Liver (tissue), 9 donors: ENCODE results near the gene PPFIBP2. TPM values are rescaled to one million over a fixed set of nuclear protein-coding genes. Genes with fewer than 3 reads are reported as not detected.

ENCODE experiments used
- DNase-seq: peaks from one replicate; pipeline ENCODE4 v3.0.0-alpha.2; 2017; ENCODE audit warnings: low spot score
- H3K27ac ChIP-seq, 2 donors: one replicate each; pipeline ENCODE4 v1.7.0; 2013; ENCODE audit warnings: inconsistent platforms in 2 of 2, low read length in 2 of 2, control low read depth in 1 of 2, low read depth in 1 of 2, mild to moderate bottlenecking in 1 of 2
- H3K27me3 ChIP-seq, 4 donors: one replicate each; pipeline versions ENCODE4 v1.6.1 to v1.7.0; 2013; ENCODE audit warnings: low read length in 3 of 4, inconsistent platforms in 1 of 4, mild to moderate bottlenecking in 1 of 4, moderate library complexity in 1 of 4; ENCODE audit not compliant: control insufficient read depth in 4 of 4, insufficient read depth in 4 of 4
- H3K36me3 ChIP-seq, 4 donors: one replicate each; pipeline versions ENCODE4 v1.6.1 to v1.7.0; 2013; ENCODE audit warnings: low read length in 3 of 4, mild to moderate bottlenecking in 3 of 4, low read depth in 1 of 4, moderate library complexity in 1 of 4; ENCODE audit not compliant: control insufficient read depth in 4 of 4, insufficient read depth in 3 of 4
- H3K4me1 ChIP-seq, 4 donors: one replicate each; pipeline versions ENCODE4 v1.6.1 to v1.7.0; 2013; ENCODE audit warnings: low read length in 3 of 4, mild to moderate bottlenecking in 3 of 4, moderate library complexity in 1 of 4; ENCODE audit not compliant: control insufficient read depth in 4 of 4, insufficient read depth in 4 of 4
- H3K4me3 ChIP-seq, 3 donors: one replicate each; pipeline versions ENCODE4 v1.6.1 to v1.7.0; 2013; ENCODE audit warnings: low read length in 3 of 3, control low read depth in 1 of 3, low read depth in 1 of 3, mild to moderate bottlenecking in 1 of 3
- H3K9ac ChIP-seq, 2 donors: one replicate each; pipeline ENCODE4 v1.7.0; 2013; ENCODE audit warnings: low read length in 2 of 2, mild to moderate bottlenecking in 2 of 2, moderate library complexity in 2 of 2, control low read depth in 1 of 2, low read depth in 1 of 2
- H3K9me3 ChIP-seq, 4 donors: one replicate each; pipeline versions ENCODE4 v1.6.1 to v1.7.0; 2013; ENCODE audit warnings: low read length in 3 of 4; ENCODE audit not compliant: control insufficient read depth in 4 of 4
- ATF3 ChIP-seq: IDR thresholded peaks from 2 replicates; pipeline ENCODE4 v1.6.1; 2016; ENCODE audit warnings: antibody characterized with exemption
- EGR1 ChIP-seq, 2 donors: IDR thresholded peaks; 2 replicates each; pipeline ENCODE4 v1.6.1; 2016 to 2018; ENCODE audit warnings: antibody characterized with exemption in 2 of 2, low read depth in 2 of 2
- FOXA1 ChIP-seq: IDR thresholded peaks from 2 replicates; pipeline ENCODE4 v1.6.1; 2016; ENCODE audit warnings: antibody characterized with exemption
- HNF4A ChIP-seq, 2 donors: conservative IDR thresholded peaks; 2 replicates each; pipeline ENCODE4 v1.6.1; 2016; ENCODE audit warnings: antibody characterized with exemption in 2 of 2, mild to moderate bottlenecking in 2 of 2
- HNF4G ChIP-seq: IDR thresholded peaks from 2 replicates; pipeline ENCODE4 v1.6.1; 2016; ENCODE audit warnings: antibody characterized with exemption
- JUND ChIP-seq, 2 donors: IDR thresholded peaks; 2 replicates each; pipeline ENCODE4 v1.6.1; 2016; ENCODE audit warnings: antibody characterized with exemption in 2 of 2
- SP1 ChIP-seq: IDR thresholded peaks from 2 replicates; pipeline ENCODE4 v1.6.1; 2018; ENCODE audit warnings: antibody characterized with exemption, mild to moderate bottlenecking
- TAF1 ChIP-seq: conservative IDR thresholded peaks from 2 replicates; pipeline ENCODE4 v1.6.1; 2016; ENCODE audit warnings: antibody characterized with exemption, mild to moderate bottlenecking
- YY1 ChIP-seq: IDR thresholded peaks from 2 replicates; pipeline ENCODE4 v1.6.1; 2016; ENCODE audit warnings: antibody characterized with exemption, mild to moderate bottlenecking
- ZBTB33 ChIP-seq: IDR thresholded peaks from 2 replicates; pipeline ENCODE4 v1.6.1; 2016; ENCODE audit warnings: antibody characterized with exemption
- WGBS: extraction: QIAGEN DNeasy Blood & Tissue Kit; methylation state at CpG from one replicate; pipeline ENCODE4 v1.1.7; 2013; 5-methylcytosine and 5-hydroxymethylcytosine counted together
- polyA plus RNA-seq, 2 donors: library from polyadenylated mRNA; stranded (reverse) in 1 of 2; unstranded in 1 of 2; fragments of 200-250 nt in 1 of 2; fragments of >200 nt in 1 of 2; fragmentation: Nextera tagmentation in 1 of 2; extraction: Ambion mirVana in 1 of 2; gene quantifications; one replicate each; pipeline versions ENCODE4 v1.2.1 to v1.2.3, GENCODE V29; 2013 to 2015
- total RNA-seq, 2 donors: library from RNA; depleted of rRNA; stranded (reverse); fragments of >200 nt; gene quantifications; one replicate each; pipeline ENCODE4 v1.2.3, GENCODE V29; 2014
- donor health status: healthy.
- donor health status: healthy.
- donor health status: healthy.
- donor health status: healthy.
- donor health status: healthy.

The PPFIBP2 gene
- total and polyA plus RNA-seq, 4 donors, result 19.6 to 80.0 (median 23.2) TPM

- WGBS, result under 1% methylated on average over 2 of the region's 2 CpGs
- Histone ChIP-seq H3K36me3 (no peaks in the 10 kb centered on the region), H3K9ac (no peak overlapping the region), H3K4me1 (peaks cover 19 to 44% (median 28%) of the 10 kb centered on the region in 4 donors), H3K9me3 (no peaks in the 10 kb centered on the region), H3K4me3 (no peak overlapping the region), H3K27ac (peak overlapping the region; percentile 36 to 41), H3K27me3 (no peaks in the 10 kb centered on the region)
- TF ChIP-seq HNF4G, result no peak
- no peak for TF ChIP-seq ATF3
- TF ChIP-seq JUND (IDR thresholded peaks at IDR 0.05), result no peak
- TF ChIP-seq ZBTB33, result no peak
- TF ChIP-seq YY1, result no peak
- no peak for TF ChIP-seq FOXA1
- DNase-seq, result no peak
Measured at GRCh38 chr11:7520981-7521487, 7.2 kb downstream of the PPFIBP2 start.

- no peak for TF ChIP-seq FOXA1
- TF ChIP-seq ATF3, result no peak
- TF ChIP-seq YY1, result no peak
- Histone ChIP-seq H3K4me1 (peaks cover 17 to 48% (median 28%) of the 10 kb centered on the region in 4 donors), H3K9ac (no peak overlapping the region), H3K4me3 (no peak overlapping the region), H3K9me3 (no peaks in the 10 kb centered on the region), H3K36me3 (no peaks in the 10 kb centered on the region), H3K27me3 (no peaks in the 10 kb centered on the region), H3K27ac (peak overlapping the region; percentile 47 to 97)
- DNase-seq, result no peak
- 61% methylated on average over 4 of the region's 4 CpGs for WGBS
Measured at GRCh38 chr11:7522121-7522520, 8.3 kb downstream of the PPFIBP2 start.

GRCh38 chr11:7522546-7522945 lies 8.7 kb downstream of the PPFIBP2 start:
- no peak for DNase-seq
- no peaks in the 10 kb centered on the region for H3K27me3 ChIP-seq
- H3K4me3 ChIP-seq, result no peak overlapping the region
- no peaks in the 10 kb centered on the region for H3K9me3 ChIP-seq
- WGBS, result 82% methylated on average over 4 of the region's 4 CpGs
- no peak overlapping the region for H3K9ac ChIP-seq
- TF ChIP-seq EGR1 (IDR thresholded peaks at IDR 0.05; ENCODE audit: low read depth in 2 of 2) (no peak), TAF1 (no peak), SP1 (no peak)
- peak overlapping the region; percentile 93 to 97 for H3K27ac ChIP-seq
- no peaks in the 10 kb centered on the region for H3K36me3 ChIP-seq
- peaks cover 17 to 52% (median 28%) of the 10 kb centered on the region in 4 donors for H3K4me1 ChIP-seq

- H3K9me3 ChIP-seq, result no peaks in the 10 kb centered on the region
- TF ChIP-seq ZBTB33, result no peak
- TF ChIP-seq HNF4A (conservative IDR thresholded peaks at IDR 0.05), result peak in 1 of 2 donors; percentile 35
- no peak for DNase-seq
- H3K4me1 ChIP-seq, result peaks cover 22 to 57% (median 28%) of the 10 kb centered on the region in 4 donors
- H3K36me3 ChIP-seq, result no peaks in the 10 kb centered on the region
- H3K27me3 ChIP-seq, result no peaks in the 10 kb centered on the region
- peak overlapping the region in 1 of 2 donors; percentile 61 for H3K9ac ChIP-seq
- peak overlapping the region; percentile 93 to 97 for H3K27ac ChIP-seq
- no peak overlapping the region for H3K4me3 ChIP-seq
- WGBS, result 80% methylated on average over 6 of the region's 6 CpGs
Measured at GRCh38 chr11:7523416-7524210, 9.8 kb downstream of the PPFIBP2 start.
